GM12878 (cell line): ENCODE results near the gene BDNF. TPM values are rescaled to one million over a fixed set of nuclear protein-coding genes. Genes with fewer than 3 reads are reported as not detected.
"Not testable (repeated sequence)": the region's sequence is repeated elsewhere in the genome, so short reads cannot be mapped to it uniquely, and the experiment has no call there.

Experiments used
- ATAC-seq: fragments of 200-7000 bp; cut with Tn5 transposase; 3 replicates; pipeline ENCODE4 v1.9.1; 2020; ENCODE audit warnings: mild to moderate bottlenecking, moderate library complexity
- BruUV-seq: library from RNA; stranded (reverse); fragments of 400-500 nt; replicated peaks from 2 replicates; lab custom pipeline; 2021; lab: Mats Ljungman, UMichigan
- CTCF ChIA-PET: fragments of 300-600 bp; sonication (Branson Sonifier 250); formaldehyde crosslinking; extraction: SDS; loops from one replicate; lab custom pipeline; 2021; ENCODE audit warnings: inconsistent platforms; lab: Yijun Ruan, JAX
- POLR2A ChIA-PET: fragments of 350-600 bp; formaldehyde crosslinking; extraction: SDS; loops from one replicate; lab custom pipeline; 2021; ENCODE audit warnings: inconsistent platforms; lab: Charles Lee
- RAD21 ChIA-PET: fragments of 300-600 bp; sonication (Branson Sonifier 250); formaldehyde crosslinking; loops from one replicate; lab custom pipeline; 2023; ENCODE audit warnings: antibody characterized with exemption; ENCODE audit not compliant: unreplicated experiment; lab: Charles Lee
- SMC1A ChIA-PET: fragments of 300-600 bp; sonication (Branson Sonifier 250); formaldehyde crosslinking; loops from one replicate; lab custom pipeline; 2023; ENCODE audit not compliant: unreplicated experiment, uncharacterized antibody; lab: Charles Lee
- DNase-seq: peaks from one replicate; pipeline ENCODE4 v3.0.0-alpha.2; 2011; ENCODE audit warnings: low read depth, low spot score
- FAIRE-seq: peaks from 3 replicates; lab custom pipeline; 2011; peaks lifted over from hg19 to GRCh38; lab: Jason Lieb, UNC
- H2AFZ ChIP-seq: 2 replicates; pipeline ENCODE4 v1.6.0; 2011; ENCODE audit warnings: low read depth, low read length, control low read depth; ENCODE audit not compliant: control insufficient read depth
- H3K27ac ChIP-seq: 2 replicates; pipeline ENCODE4 v1.5.1; 2011; ENCODE audit warnings: control low read depth; ENCODE audit not compliant: control insufficient read depth, insufficient read depth
- H3K27me3 ChIP-seq, 2 experiments: replicated peaks in 1 of 2; 2 replicates each; pipeline versions ENCODE4 v1.6.0 to v1.6.1; 2011; ENCODE audit warnings: low read length in 1 of 2; ENCODE audit not compliant: control insufficient read depth in 2 of 2, insufficient read depth in 2 of 2
- H3K36me3 ChIP-seq, 2 experiments: 2 replicates each; pipeline ENCODE4 v1.5.1; 2011; ENCODE audit warnings: low read length in 1 of 2; ENCODE audit not compliant: control insufficient read depth in 2 of 2, insufficient read depth in 2 of 2
- H3K4me1 ChIP-seq: 2 replicates; pipeline ENCODE4 v1.6.1; 2011; ENCODE audit warnings: mild to moderate bottlenecking, low read length, moderate library complexity, mixed read lengths; ENCODE audit not compliant: control insufficient read depth, insufficient read depth
- H3K4me2 ChIP-seq: 2 replicates; pipeline ENCODE4 v1.6.0; 2011; ENCODE audit warnings: control low read depth; ENCODE audit not compliant: control insufficient read depth, insufficient read depth
- H3K4me3 ChIP-seq: fragments of 200-600 bp; sonication (generic); 2 replicates; pipeline ENCODE4 v1.5.1; 2016
- H3K79me2 ChIP-seq: 2 replicates; pipeline ENCODE4 v1.6.0; 2011; ENCODE audit warnings: low read length; ENCODE audit not compliant: control insufficient read depth, insufficient read depth
- H3K9ac ChIP-seq: 2 replicates; pipeline ENCODE4 v1.8.0; 2011; ENCODE audit warnings: low read length, control low read depth, mixed read lengths; ENCODE audit not compliant: control insufficient read depth, insufficient read depth
- H3K9me3 ChIP-seq: replicated peaks from 3 replicates; pipeline ENCODE4 v1.5.1; 2011; ENCODE audit warnings: mild to moderate bottlenecking, low read length; ENCODE audit not compliant: control insufficient read depth, insufficient read depth
- H4K20me1 ChIP-seq: 2 replicates; pipeline ENCODE4 v1.6.0; 2011; ENCODE audit not compliant: control insufficient read depth, insufficient read depth
- HSF1 ChIP-seq: fragments of 150-350 bp; IDR thresholded peaks from 2 replicates; pipeline ENCODE4 v1.6.1; 2014; ENCODE audit warnings: mild to moderate bottlenecking, low read depth, low read length
- ZBTB4 ChIP-seq: fragments of 450-650 bp; formaldehyde crosslinking; IDR thresholded peaks from 2 replicates; pipeline ENCODE4 v1.4.0; 2022; ENCODE audit warnings: mild to moderate bottlenecking, moderate library complexity
- ZNF622 ChIP-seq: fragments of 450-650 bp; IDR thresholded peaks from 2 replicates; pipeline ENCODE4 v1.6.1; 2017; ENCODE audit warnings: mild to moderate bottlenecking, inconsistent platforms
- WGBS: methylation state at CpG from one replicate; pipeline ENCODE4 v1.1.6; 2016; ENCODE audit warnings: low lambda C conversion rate; ENCODE audit not compliant: insufficient replicate concordance, insufficient coverage; ENCODE audit errors: missing lambda C conversion rate; 5-methylcytosine and 5-hydroxymethylcytosine counted together
- in situ Hi-C: fragments of 300-500 bp; cut with MboI; formaldehyde crosslinking; loops from 9 replicates; pipeline ENCODE4 v1.14.3; 2018; ENCODE audit warnings: mixed read lengths
- intact Hi-C: fragments of 100-400 bp; cut with micrococcal nuclease; formaldehyde crosslinking; loops from one replicate; pipeline ENCODE4 v1.14.2; 2022; ENCODE audit not compliant: unreplicated experiment
- polyA plus RNA-seq, 11 experiments: library from polyadenylated mRNA; depleted of rRNA in 4 of 11; unstranded in 6 of 11; stranded (reverse) in 5 of 11; fragments of >200 nt; fragmentation: Nextera tagmentation in 4 of 11; fragmentation: Illumina TruSeq in 1 of 11; extraction: Ambion mirVana in 4 of 11; extraction: Trizol in 1 of 11; gene quantifications; 1 replicate in 1 of 11; 2 replicates in 10 of 11; pipeline versions ENCODE4 v1.2.1 to v1.2.3, GENCODE V29; 2011 to 2016; ENCODE audit warnings: inconsistent platforms in 2 of 11, missing spikeins in 2 of 11, low read depth in 1 of 11
- total RNA-seq, 4 experiments: library from RNA; depleted of rRNA in 3 of 4; stranded (reverse); fragments of >200 nt in 3 of 4; fragmentation: Illumina TruSeq in 1 of 4; extraction: Trizol in 1 of 4; gene quantifications; 2 replicates each; pipeline versions ENCODE4 v1.2.1 to v1.2.3, GENCODE V29; 2013 to 2021

Gene BDNF
- total and polyA plus RNA-seq, 10 of the 15 experiments (the other 5 are each of a cell fraction or from before 2014, with no cell fraction given): 0.02 to 0.24 (median 0.06) TPM; not detected in 2

DNA sequence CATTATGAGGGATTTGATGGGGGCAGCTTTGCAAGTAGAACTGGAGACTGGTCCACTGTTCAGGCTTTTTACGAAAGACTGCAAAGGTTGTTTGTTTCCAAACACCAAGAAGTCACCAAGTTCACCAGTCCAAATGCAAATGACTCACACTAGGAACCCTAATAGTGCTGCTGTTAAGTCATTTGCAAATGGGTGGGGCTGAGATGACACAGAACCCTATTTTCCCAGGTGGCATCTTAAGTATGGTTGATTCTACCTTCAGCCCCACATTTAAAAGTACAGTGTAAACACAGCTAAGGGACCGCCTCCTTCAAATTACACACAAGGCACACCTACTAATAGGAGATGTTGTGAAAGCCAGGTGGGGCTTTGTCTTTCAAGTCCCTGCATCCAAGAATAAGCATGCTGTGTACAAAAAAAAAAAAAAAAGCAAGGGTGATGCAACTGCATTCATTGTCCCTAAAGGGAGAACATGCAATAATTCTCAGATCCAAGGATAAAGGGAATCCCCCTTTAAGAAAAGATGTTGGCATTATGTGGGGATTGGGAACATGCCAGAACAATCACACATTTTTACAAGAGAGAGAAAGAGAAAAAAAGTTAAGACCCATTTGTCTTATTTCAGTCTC, 27.3 kb downstream of the BDNF start (continued):
- TF ChIP-seq ZBTB4 (CRISPR knock-in tag) (no peak), ZNF622 (no peak), HSF1 (no peak)

DNA sequence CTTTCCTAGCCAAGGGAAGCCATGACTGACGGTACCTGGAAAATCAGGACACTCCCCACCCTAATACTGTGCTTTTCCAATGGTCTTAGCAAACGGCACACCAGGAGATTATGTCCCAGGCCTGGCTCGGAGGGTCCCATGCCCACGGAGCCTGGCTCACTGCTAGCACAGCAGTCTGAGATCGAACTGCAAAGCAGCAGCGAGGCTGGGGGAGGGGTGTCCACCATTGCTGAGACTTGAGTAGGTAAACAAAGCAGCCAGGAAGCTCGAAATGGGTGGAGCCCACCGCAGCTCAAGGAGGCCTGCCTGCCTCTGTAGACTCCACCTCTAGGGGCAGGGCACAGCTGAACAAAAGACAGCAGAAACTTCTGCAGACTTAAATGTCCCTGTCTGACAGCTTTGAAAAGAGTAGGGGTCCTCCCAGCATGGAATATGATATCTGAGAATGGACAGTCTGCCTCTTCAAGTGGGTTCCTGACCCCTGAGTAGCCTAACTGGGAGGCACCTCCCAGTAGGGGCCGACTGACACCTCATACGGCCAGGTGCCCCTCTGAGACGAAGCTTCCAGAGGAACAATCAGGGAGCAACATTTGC, 34.6 kb downstream of the BDNF start:
- H3K27ac ChIP-seq, H3K79me2 ChIP-seq, DNase-seq, SMC1A ChIA-PET, BruUV-seq, H3K4me3 ChIP-seq, H3K9me3 ChIP-seq, ATAC-seq, H4K20me1 ChIP-seq, H3K36me3 ChIP-seq, H3K4me1 ChIP-seq, POLR2A ChIA-PET, H2AFZ ChIP-seq, H3K9ac ChIP-seq, in situ Hi-C loops, intact Hi-C loops, H3K4me2 ChIP-seq, H3K27me3 ChIP-seq, FAIRE-seq, RAD21 ChIA-PET, CTCF ChIA-PET: not testable (repeated sequence)
- 30% methylated on average over 11 of the region's 11 CpGs for WGBS
